B cell (primary cell): ENCODE data around the gene ZNF462. TPM values are rescaled to one million over a fixed set of nuclear protein-coding genes. Genes with fewer than 3 reads are reported as not detected.

Experiments used
- ATAC-seq: fragments of 200-7000 bp; cut with Tn5 transposase; one replicate; pipeline ENCODE4 v1.10.0; 2021; ENCODE audit warnings: low read depth, mild to moderate bottlenecking, moderate number of reproducible peaks, moderate library complexity
- CTCF ChIA-PET: fragments of 350-600 bp; sonication (Branson Sonifier 250); formaldehyde crosslinking; loops from one replicate; lab custom pipeline; 2021; ENCODE audit warnings: antibody characterized with exemption, inconsistent platforms; lab: Charles Lee
- POLR2A ChIA-PET: fragments of 350-600 bp; sonication (Branson Sonifier 250); formaldehyde crosslinking; loops from one replicate; lab custom pipeline; 2021; ENCODE audit warnings: antibody characterized with exemption; lab: Charles Lee
- DNase-seq: peaks from one replicate; pipeline ENCODE4 v3.0.0; 2013
- H2AFZ ChIP-seq: 2 replicates; pipeline ENCODE4 v1.6.1; 2012; ENCODE audit warnings: mild to moderate bottlenecking, low read depth, low read length; ENCODE audit not compliant: insufficient read depth, poor library complexity, severe bottlenecking
- H3K27ac ChIP-seq, 2 donors: 1 replicate in 1 of 2; 2 replicates in 1 of 2; pipeline ENCODE4 v1.5.1; 2012 to 2013; ENCODE audit warnings: low read length in 2 of 2, mild to moderate bottlenecking in 2 of 2, moderate library complexity in 1 of 2
- H3K27me3 ChIP-seq, 4 experiments: fragments of 200-600 bp in 1 of 4; sonication (generic) in 1 of 4; replicated peaks in 1 of 4; 1 replicate in 2 of 4; 2 replicates in 2 of 4; pipeline versions ENCODE4 v1.6.1 to v1.7.0; 2013 to 2016; ENCODE audit warnings: low read length in 3 of 4, mild to moderate bottlenecking in 2 of 4, mixed read lengths in 1 of 4, moderate library complexity in 1 of 4; ENCODE audit not compliant: insufficient read depth in 4 of 4, control insufficient read depth in 3 of 4; ENCODE audit errors: control extremely low read depth in 1 of 4
- H3K36me3 ChIP-seq, 2 experiments: replicated peaks in 1 of 2; 1 replicate in 1 of 2; 2 replicates in 1 of 2; pipeline versions ENCODE4 v1.6.1 to v1.7.1; 2013; ENCODE audit warnings: low read length in 1 of 2; ENCODE audit not compliant: insufficient read depth in 2 of 2, control insufficient read depth in 1 of 2; ENCODE audit errors: control extremely low read depth in 1 of 2, extremely low read depth in 1 of 2
- H3K4me1 ChIP-seq, 2 donors: fragments of 200-600 bp in 1 of 2; sonication (generic) in 1 of 2; 1 replicate in 1 of 2; 2 replicates in 1 of 2; pipeline versions ENCODE4 v1.5.1 to v1.6.1; 2013 to 2017; ENCODE audit warnings: low read length in 2 of 2; ENCODE audit not compliant: control insufficient read depth in 2 of 2, insufficient read depth in 2 of 2
- H3K4me2 ChIP-seq: replicated peaks from 2 replicates; pipeline ENCODE3; 2012; ENCODE audit warnings: mild to moderate bottlenecking, low read depth, low read length; ENCODE audit not compliant: poor library complexity, severe bottlenecking
- H3K4me3 ChIP-seq, 5 experiments: fragments of 200-600 bp in 1 of 5; sonication (generic) in 1 of 5; 1 replicate in 3 of 5; 2 replicates in 2 of 5; pipeline versions ENCODE4 v1.5.1 to v1.7.0; 2011 to 2016; ENCODE audit warnings: low read length in 4 of 5, mild to moderate bottlenecking in 4 of 5, low read depth in 2 of 5, control low read depth in 1 of 5, moderate library complexity in 1 of 5; ENCODE audit not compliant: insufficient read depth in 1 of 5; ENCODE audit errors: control extremely low read depth in 1 of 5, extremely low read depth in 1 of 5
- H3K79me2 ChIP-seq: fragments of 200-600 bp; sonication (generic); one replicate; pipeline ENCODE4 v1.6.0; 2016; ENCODE audit warnings: low read length; ENCODE audit not compliant: control insufficient read depth, insufficient read depth
- H3K9ac ChIP-seq: fragments of 200-600 bp; sonication (generic); 2 replicates; pipeline ENCODE4 v1.6.1; 2017; ENCODE audit warnings: mild to moderate bottlenecking, low read length, moderate library complexity
- H3K9me3 ChIP-seq, 3 donors: one replicate each; pipeline versions ENCODE4 v1.6.1 to v1.7.1; 2013; ENCODE audit warnings: low read length in 2 of 3; ENCODE audit not compliant: control insufficient read depth in 2 of 3, insufficient read depth in 1 of 3; ENCODE audit errors: control extremely low read depth in 1 of 3
- H4K20me1 ChIP-seq: 2 replicates; pipeline ENCODE4 v1.6.0; 2012; ENCODE audit warnings: mild to moderate bottlenecking, low read length; ENCODE audit not compliant: insufficient read depth, control insufficient read depth, poor library complexity, severe bottlenecking
- H3K27ac Mint-ChIP-seq: one replicate; pipeline ENCODE4 v1.8.0; 2021; ENCODE audit warnings: mixed read lengths
- H3K27me3 Mint-ChIP-seq: one replicate; pipeline ENCODE4 v1.8.0; 2021; ENCODE audit warnings: mixed read lengths
- H3K4me1 Mint-ChIP-seq: one replicate; pipeline ENCODE4 v1.8.0; 2021; ENCODE audit warnings: mixed read lengths
- H3K4me3 Mint-ChIP-seq: one replicate; pipeline ENCODE4 v1.8.0; 2021; ENCODE audit warnings: mixed read lengths
- H3K9me3 Mint-ChIP-seq: one replicate; pipeline ENCODE4 v1.8.0; 2022; ENCODE audit warnings: mixed read lengths; ENCODE audit not compliant: insufficient read depth
- EZH2 ChIP-seq: IDR thresholded peaks from 2 replicates; pipeline ENCODE4 v1.6.1; 2012; ENCODE audit warnings: borderline replicate concordance, low read depth, mild to moderate bottlenecking, moderate library complexity, low read length; ENCODE audit not compliant: insufficient read depth, poor library complexity, severe bottlenecking
- WGBS: methylation state at CpG from one replicate; pipeline ENCODE4 v1.1.5; 2013; ENCODE audit warnings: missing lambda C conversion rate; ENCODE audit not compliant: insufficient coverage; 5-methylcytosine and 5-hydroxymethylcytosine counted together
- intact Hi-C: fragments of 100-400 bp; cut with micrococcal nuclease; formaldehyde crosslinking; loops from one replicate; pipeline ENCODE4 v1.10.0; 2022
- polyA plus RNA-seq: library from polyadenylated mRNA; depleted of rRNA; stranded (reverse); fragments of >200 nt; gene quantifications from 2 replicates; pipeline ENCODE4 v1.2.3, GENCODE V29; 2012
- total RNA-seq, 2 donors: library from RNA; stranded (reverse); fragments of 120-200 nt in 1 of 2; gene quantifications; 1 replicate in 1 of 2; 2 replicates in 1 of 2; pipeline versions ENCODE4 v1.2.3 to v1.2.4, GENCODE V29; 2013 to 2022
- TF ChIP-seq, protein P1 (sequence below): fragments of 200-600 bp; IDR thresholded peaks from one replicate; pipeline ENCODE4 v1.8.0; 2022; ENCODE audit warnings: antibody characterized with exemption, mild to moderate bottlenecking

Gene ZNF462
- total and polyA plus RNA-seq, 2 donors (not counting 1 experiment from before 2014, with no cell fraction given), result not detected

- ChIA-PET POLR2A (no interaction called here), CTCF (no interaction called here)
- no peak for ATAC-seq
- no peak for DNase-seq
- no peak for TF ChIP-seq EZH2
- TF ChIP-seq, protein P1, sequence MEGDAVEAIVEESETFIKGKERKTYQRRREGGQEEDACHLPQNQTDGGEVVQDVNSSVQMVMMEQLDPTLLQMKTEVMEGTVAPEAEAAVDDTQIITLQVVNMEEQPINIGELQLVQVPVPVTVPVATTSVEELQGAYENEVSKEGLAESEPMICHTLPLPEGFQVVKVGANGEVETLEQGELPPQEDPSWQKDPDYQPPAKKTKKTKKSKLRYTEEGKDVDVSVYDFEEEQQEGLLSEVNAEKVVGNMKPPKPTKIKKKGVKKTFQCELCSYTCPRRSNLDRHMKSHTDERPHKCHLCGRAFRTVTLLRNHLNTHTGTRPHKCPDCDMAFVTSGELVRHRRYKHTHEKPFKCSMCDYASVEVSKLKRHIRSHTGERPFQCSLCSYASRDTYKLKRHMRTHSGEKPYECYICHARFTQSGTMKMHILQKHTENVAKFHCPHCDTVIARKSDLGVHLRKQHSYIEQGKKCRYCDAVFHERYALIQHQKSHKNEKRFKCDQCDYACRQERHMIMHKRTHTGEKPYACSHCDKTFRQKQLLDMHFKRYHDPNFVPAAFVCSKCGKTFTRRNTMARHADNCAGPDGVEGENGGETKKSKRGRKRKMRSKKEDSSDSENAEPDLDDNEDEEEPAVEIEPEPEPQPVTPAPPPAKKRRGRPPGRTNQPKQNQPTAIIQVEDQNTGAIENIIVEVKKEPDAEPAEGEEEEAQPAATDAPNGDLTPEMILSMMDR, result no peak
- H3K9me3 ChIP-seq, result no peaks in the 10 kb centered on the region
- H3K4me2 ChIP-seq, result no peak overlapping the region
- no peak overlapping the region for H2AFZ ChIP-seq
- intact Hi-C loops, result no loop called here
- H3K27me3 ChIP-seq, result no peaks in the 10 kb centered on the region
- H3K9ac ChIP-seq, result no peak overlapping the region
- H3K27ac ChIP-seq, result no peak overlapping the region
- H3K4me3 Mint-ChIP-seq, result no peak overlapping the region
- H3K27ac Mint-ChIP-seq, result no peak overlapping the region
- H3K36me3 ChIP-seq, result no peaks in the 10 kb centered on the region
- no peaks in the 10 kb centered on the region for H3K9me3 Mint-ChIP-seq
- no peaks in the 10 kb centered on the region for H3K4me1 ChIP-seq
- H3K27me3 Mint-ChIP-seq, result no peaks in the 10 kb centered on the region
- no peaks in the 10 kb centered on the region for H4K20me1 ChIP-seq
- no peak overlapping the region for H3K4me3 ChIP-seq
- no peaks in the 10 kb centered on the region for H3K4me1 Mint-ChIP-seq
- WGBS, result 100% methylated on average over 1 of the region's 5 CpGs
- no peaks in the 10 kb centered on the region for H3K79me2 ChIP-seq
These were observed 83.0 kb downstream of the ZNF462 start for GRCh38 chr9:106945727-106946660.

- Mint-ChIP-seq H3K27me3 (no peaks in the 10 kb centered on the region), H3K4me1 (no peaks in the 10 kb centered on the region), H3K27ac (no peak overlapping the region), H3K9me3 (no peaks in the 10 kb centered on the region), H3K4me3 (no peak overlapping the region)
- Histone ChIP-seq H2AFZ (no peak overlapping the region), H3K79me2 (no peaks in the 10 kb centered on the region), H3K9ac (no peak overlapping the region), H3K4me3 (no peak overlapping the region), H4K20me1 (no peaks in the 10 kb centered on the region), H3K9me3 (no peaks in the 10 kb centered on the region), H3K27ac (no peak overlapping the region), H3K27me3 (no peaks in the 10 kb centered on the region), H3K4me1 (no peaks in the 10 kb centered on the region), H3K36me3 (no peaks in the 10 kb centered on the region), H3K4me2 (no peak overlapping the region)
- 88% methylated on average over 6 of the region's 8 CpGs for WGBS
- intact Hi-C loops, result no loop called here
- ChIA-PET CTCF (no interaction called here), POLR2A (no interaction called here)
- DNase-seq (no peak), ATAC-seq (no peak)
- no peak for TF ChIP-seq EZH2
- TF ChIP-seq, protein P1, result no peak
These were observed 84.3 kb downstream of the ZNF462 start for GRCh38 chr9:106947106-106947900.
